CD4-positive, alpha-beta memory T cell (primary cell): ENCODE results near the gene RPRD1B. TPM values are rescaled to one million over a fixed set of nuclear protein-coding genes. Genes with fewer than 3 reads are reported as not detected.

Source experiments
- CTCF ChIA-PET: fragments of 350-600 bp; sonication (Branson Sonifier 250); formaldehyde crosslinking; loops from one replicate; lab custom pipeline; 2021; ENCODE audit warnings: inconsistent platforms; ENCODE audit not compliant: partially characterized antibody; lab: Charles Lee
- POLR2A ChIA-PET: fragments of 350-600 bp; sonication (Branson Sonifier 250); formaldehyde crosslinking; loops from one replicate; lab custom pipeline; 2021; ENCODE audit not compliant: partially characterized antibody; lab: Charles Lee
- DNase-seq, 5 donors: peaks; one replicate each; pipeline versions ENCODE4 v3.0.0 to v3.0.0-alpha.2; 2020 to 2022; ENCODE audit warnings: mixed read lengths in 1 of 5
- H3K27ac ChIP-seq: one replicate; pipeline ENCODE4 v1.7.0; 2013; ENCODE audit warnings: low read depth, low read length
- H3K27me3 ChIP-seq: 2 replicates; pipeline ENCODE4 v1.7.0; 2013; ENCODE audit warnings: mild to moderate bottlenecking, low read length, moderate library complexity; ENCODE audit not compliant: insufficient read depth
- H3K36me3 ChIP-seq: 2 replicates; pipeline ENCODE4 v1.7.0; 2013; ENCODE audit warnings: mild to moderate bottlenecking, low read length, moderate library complexity; ENCODE audit not compliant: insufficient read depth
- H3K4me1 ChIP-seq: 2 replicates; pipeline ENCODE4 v1.7.0; 2013; ENCODE audit warnings: mild to moderate bottlenecking, low read length, moderate library complexity; ENCODE audit not compliant: insufficient read depth
- H3K4me3 ChIP-seq, 2 donors: one replicate each; pipeline ENCODE4 v1.7.0; 2013; ENCODE audit warnings: low read length in 2 of 2, mild to moderate bottlenecking in 1 of 2
- H3K9me3 ChIP-seq, 2 donors: one replicate each; pipeline ENCODE4 v1.7.0; 2013; ENCODE audit warnings: low read length in 2 of 2, control low read depth in 1 of 2; ENCODE audit not compliant: control insufficient read depth in 1 of 2
- H3K27ac Mint-ChIP-seq, 7 donors: one replicate each; pipeline ENCODE4 v1.8.0; 2020 to 2021; ENCODE audit warnings: mixed read lengths in 7 of 7, mild to moderate bottlenecking in 6 of 7, inconsistent platforms in 3 of 7, moderate library complexity in 3 of 7
- H3K27me3 Mint-ChIP-seq, 2 donors: one replicate each; pipeline ENCODE4 v1.8.0; 2020 to 2021; ENCODE audit warnings: mixed read lengths in 2 of 2
- H3K36me3 Mint-ChIP-seq, 2 donors: one replicate each; pipeline ENCODE4 v1.8.0; 2020 to 2021; ENCODE audit warnings: mixed read lengths in 2 of 2, inconsistent platforms in 1 of 2, mild to moderate bottlenecking in 1 of 2
- H3K4me1 Mint-ChIP-seq, 4 donors: one replicate each; pipeline ENCODE4 v1.8.0; 2020 to 2021; ENCODE audit warnings: mixed read lengths in 4 of 4, mild to moderate bottlenecking in 1 of 4
- H3K4me3 Mint-ChIP-seq, 8 donors: one replicate each; pipeline ENCODE4 v1.8.0; 2020 to 2021; ENCODE audit warnings: mixed read lengths in 8 of 8, mild to moderate bottlenecking in 7 of 8, moderate library complexity in 6 of 8, inconsistent platforms in 3 of 8
- H3K9me3 Mint-ChIP-seq, 8 donors: one replicate each; pipeline ENCODE4 v1.8.0; 2020 to 2021; ENCODE audit warnings: mixed read lengths in 8 of 8, mild to moderate bottlenecking in 5 of 8, inconsistent platforms in 3 of 8, moderate library complexity in 1 of 8
- intact Hi-C: fragments of 100-400 bp; cut with micrococcal nuclease; formaldehyde crosslinking; loops from one replicate; pipeline ENCODE4 v1.15.1; 2023
- polyA plus RNA-seq, 2 donors: library from polyadenylated mRNA; unstranded; fragments of 300-500 nt; fragmentation: Illumina TruSeq; gene quantifications; one replicate each; pipeline ENCODE4 v1.2.3, GENCODE V29; 2021
- total RNA-seq, 2 experiments: library from RNA; stranded (reverse); gene quantifications; one replicate each; pipeline ENCODE4 v1.2.3, GENCODE V29; 2021

Gene RPRD1B
- total and polyA plus RNA-seq, 4 experiments from 2014 or later, result 3.7 to 43.8 (median 24.7) TPM

GRCh38 chr20:38081575-38081974, 48.0 kb downstream of the RPRD1B start:
- Histone ChIP-seq H3K27ac (no peak overlapping the region), H3K4me1 (no peaks in the 10 kb centered on the region), H3K36me3 (peaks cover 36% of the 10 kb centered on the region), H3K27me3 (no peaks in the 10 kb centered on the region), H3K4me3 (no peak overlapping the region), H3K9me3 (no peaks in the 10 kb centered on the region)
- H3K27ac Mint-ChIP-seq, result no peak overlapping the region
- peaks cover 0 to 1% (median 0%) of the 10 kb centered on the region in 8 donors for H3K9me3 Mint-ChIP-seq
- no peak overlapping the region for H3K4me3 Mint-ChIP-seq
- ChIA-PET CTCF (interaction anchor here (1.2 to 2.3 kb wide), 2 partner anchors 9 to 140 kb away, joined by 5 read pairs; no protein-coding TSS in a partner anchor), POLR2A (no interaction called here)
- DNase-seq, result no peak
- intact Hi-C loops, result no loop called here
- peaks cover 59 to 86% of the 10 kb centered on the region in 2 donors for H3K36me3 Mint-ChIP-seq
- H3K4me1 Mint-ChIP-seq, result peaks cover 19 to 43% (median 24%) of the 10 kb centered on the region in 4 donors
- no peaks in the 10 kb centered on the region for H3K27me3 Mint-ChIP-seq

DNA sequence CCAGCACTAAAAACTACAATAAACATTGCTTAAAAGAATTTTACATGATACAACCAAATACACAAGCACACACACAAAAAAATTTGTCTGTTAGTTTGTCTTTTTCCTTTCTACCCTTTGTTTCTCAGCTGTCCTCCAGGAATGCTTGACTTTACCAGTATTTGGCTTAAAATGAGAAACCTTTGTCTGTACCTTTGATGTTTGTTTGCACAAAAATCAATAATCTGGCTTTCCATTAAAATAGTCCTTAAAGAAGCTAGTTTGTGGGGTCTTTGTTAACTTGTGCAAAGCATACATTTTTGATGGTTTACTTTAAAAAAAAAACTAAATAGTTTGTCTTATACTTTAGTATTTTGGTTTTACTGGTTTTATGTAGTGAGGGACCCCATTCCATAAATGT, 49.3 kb downstream of the RPRD1B start:
- DNase-seq, result no peak
- H3K27me3 Mint-ChIP-seq, result no peaks in the 10 kb centered on the region
- Histone ChIP-seq H3K27me3 (no peaks in the 10 kb centered on the region), H3K27ac (no peak overlapping the region), H3K4me1 (no peaks in the 10 kb centered on the region), H3K9me3 (no peaks in the 10 kb centered on the region), H3K36me3 (peaks cover 41% of the 10 kb centered on the region), H3K4me3 (no peak overlapping the region)
- H3K36me3 Mint-ChIP-seq, result peaks cover 60 to 90% of the 10 kb centered on the region in 2 donors
- intact Hi-C loops, result no loop called here
- H3K27ac Mint-ChIP-seq, result peak overlapping the region in 1 of 7 donors; percentile 24
- no peak overlapping the region for H3K4me3 Mint-ChIP-seq
- CTCF ChIA-PET, result interaction anchor here (1.7 to 2.3 kb wide), 3 partner anchors 9 to 138 kb away, joined by 4 to 12 read pairs (median 5); no protein-coding TSS in a partner anchor
- H3K9me3 Mint-ChIP-seq, result peaks cover 0 to 1% (median 0%) of the 10 kb centered on the region in 8 donors
- POLR2A ChIA-PET, result no interaction called here
- H3K4me1 Mint-ChIP-seq, result peaks cover 13 to 41% (median 22%) of the 10 kb centered on the region in 4 donors

GRCh38 chr20:38083338-38084048, 49.9 kb downstream of the RPRD1B start:
- H3K27me3 Mint-ChIP-seq, result no peaks in the 10 kb centered on the region
- no peaks in the 10 kb centered on the region for H3K9me3 Mint-ChIP-seq
- H3K4me1 ChIP-seq, result no peaks in the 10 kb centered on the region
- H3K27ac ChIP-seq, result no peak overlapping the region
- H3K4me1 Mint-ChIP-seq, result peaks cover 11 to 38% (median 20%) of the 10 kb centered on the region in 4 donors
- no peak overlapping the region for H3K4me3 Mint-ChIP-seq
- H3K9me3 ChIP-seq, result no peaks in the 10 kb centered on the region
- intact Hi-C loops, result no loop called here
- no peak for DNase-seq
- peaks cover 45% of the 10 kb centered on the region for H3K36me3 ChIP-seq
- peaks cover 61 to 91% of the 10 kb centered on the region in 2 donors for H3K36me3 Mint-ChIP-seq
- H3K27ac Mint-ChIP-seq, result peak overlapping the region in 2 of 7 donors; percentile 22 to 29
- CTCF ChIA-PET, result interaction anchor here (1.7 to 2.3 kb wide), 3 partner anchors 10 to 138 kb away, joined by 4 to 12 read pairs (median 5); no protein-coding TSS in a partner anchor
- POLR2A ChIA-PET, result interaction anchor here (1.2 kb wide), 1 partner anchor 8 kb away, joined by 3 read pairs; no protein-coding TSS in a partner anchor
- H3K27me3 ChIP-seq, result no peaks in the 10 kb centered on the region
- H3K4me3 ChIP-seq, result no peak overlapping the region

DNA sequence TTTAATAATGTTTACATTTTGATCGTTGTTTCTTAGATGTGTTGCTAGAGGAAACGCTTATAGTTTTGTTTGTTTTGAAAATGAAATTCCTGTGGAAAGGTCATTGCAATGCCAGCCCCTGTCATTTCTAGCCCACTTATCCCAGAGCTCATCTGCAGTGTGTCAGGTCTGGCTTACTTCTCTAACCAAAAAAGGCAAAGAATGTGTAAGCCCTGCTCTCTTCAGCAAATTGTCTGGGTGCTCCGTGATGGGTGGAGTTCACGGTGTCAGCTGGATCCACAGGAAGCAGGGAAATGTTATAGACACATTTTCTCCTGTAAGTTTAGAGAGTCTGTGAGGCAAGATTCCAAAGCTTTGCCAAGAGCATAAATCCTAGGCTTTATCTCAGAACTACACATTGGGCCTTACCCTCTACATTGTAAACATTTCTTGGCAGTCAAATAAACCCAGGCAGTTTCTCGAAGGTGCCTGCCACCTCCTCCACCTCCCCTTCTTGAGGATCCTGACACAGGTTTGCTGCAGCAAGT, 50.9 kb downstream of the RPRD1B start:
- intact Hi-C loops, result no loop called here
- no peaks in the 10 kb centered on the region for H3K9me3 ChIP-seq
- Mint-ChIP-seq H3K9me3 (no peaks in the 10 kb centered on the region), H3K27me3 (no peaks in the 10 kb centered on the region), H3K36me3 (peaks cover 61 to 91% of the 10 kb centered on the region in 2 donors), H3K27ac (peak overlapping the region in 2 of 7 donors; percentile 22 to 69), H3K4me1 (peaks cover 9 to 37% (median 20%) of the 10 kb centered on the region in 4 donors), H3K4me3 (no peak overlapping the region)
- H3K27ac ChIP-seq, result no peak overlapping the region
- H3K4me3 ChIP-seq, result no peak overlapping the region
- POLR2A ChIA-PET, result interaction anchor here (1.2 kb wide), 1 partner anchor 9 kb away, joined by 3 read pairs; no protein-coding TSS in a partner anchor
- DNase-seq, result no peak
- CTCF ChIA-PET, result interaction anchor here (0.8 kb wide), 1 partner anchor 11 kb away, joined by 3 read pairs; no protein-coding TSS in a partner anchor
- no peaks in the 10 kb centered on the region for H3K4me1 ChIP-seq
- no peaks in the 10 kb centered on the region for H3K27me3 ChIP-seq
- H3K36me3 ChIP-seq, result peaks cover 46% of the 10 kb centered on the region

DNA sequence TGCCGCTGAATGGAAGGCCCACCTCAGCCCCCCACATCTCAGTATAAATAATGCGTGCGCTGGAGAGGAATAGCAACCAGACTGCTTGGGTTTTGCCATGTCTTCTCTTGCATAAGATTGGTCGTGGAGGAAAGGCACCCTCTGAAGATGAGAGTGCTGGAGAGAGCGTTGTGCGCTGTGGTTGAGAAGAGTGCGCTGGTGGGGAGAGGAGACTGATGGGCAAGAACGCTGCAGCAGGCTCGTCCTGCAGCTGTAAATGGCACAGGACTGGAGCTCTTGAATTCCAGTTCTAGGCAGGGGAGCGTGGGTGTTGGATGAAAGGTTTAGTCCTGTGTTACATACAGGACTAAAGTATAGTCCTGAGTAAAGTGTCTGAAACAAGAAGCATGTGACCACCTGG, 51.5 kb downstream of the RPRD1B start:
- POLR2A ChIA-PET, result interaction anchor here (1.0 kb wide), 1 partner anchor 11 kb away, joined by 3 read pairs; no protein-coding TSS in a partner anchor

DNA sequence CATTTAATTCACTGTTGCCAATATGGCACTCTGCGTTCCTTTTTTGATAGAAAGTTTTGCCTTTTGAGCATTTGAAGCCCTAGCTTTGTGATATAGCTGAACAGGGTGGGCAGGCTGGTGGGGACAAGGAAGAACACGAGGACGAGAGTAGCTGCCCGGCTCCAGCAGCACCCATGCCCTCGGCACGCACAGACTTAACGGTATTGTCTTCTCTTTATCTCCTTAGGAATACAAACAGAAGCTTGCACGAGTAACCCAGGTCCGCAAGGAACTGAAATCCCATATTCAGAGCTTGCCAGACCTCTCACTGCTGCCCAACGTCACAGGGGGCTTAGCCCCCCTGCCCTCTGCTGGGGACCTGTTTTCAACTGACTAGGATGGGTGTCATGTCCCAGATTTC, 56.0 kb downstream of the RPRD1B start:
- no peak overlapping the region for H3K27ac ChIP-seq
- POLR2A ChIA-PET, result no interaction called here
- intact Hi-C loops, result no loop called here
- Mint-ChIP-seq H3K27ac (peak overlapping the region in 3 of 7 donors; percentile 25 to 32 (median 25)), H3K4me1 (peaks cover 20 to 58% (median 34%) of the 10 kb centered on the region in 4 donors), H3K9me3 (no peaks in the 10 kb centered on the region), H3K4me3 (no peak overlapping the region), H3K27me3 (no peaks in the 10 kb centered on the region), H3K36me3 (peaks cover 53 to 74% of the 10 kb centered on the region in 2 donors)
- H3K27me3 ChIP-seq, result no peaks in the 10 kb centered on the region
- H3K36me3 ChIP-seq, result peaks cover 55% of the 10 kb centered on the region
- DNase-seq, result no peak
- no peak overlapping the region for H3K4me3 ChIP-seq
- peaks cover 35% of the 10 kb centered on the region for H3K4me1 ChIP-seq
- CTCF ChIA-PET, result interaction anchor here (1.8 kb wide), 1 partner anchor 16 kb away, joined by 7 read pairs; no protein-coding TSS in a partner anchor
- no peaks in the 10 kb centered on the region for H3K9me3 ChIP-seq

More for the DNA sequence above, 51.5 kb downstream of the RPRD1B start:
- Histone ChIP-seq H3K27ac (no peak overlapping the region), H3K4me3 (no peak overlapping the region), H3K36me3 (peaks cover 52% of the 10 kb centered on the region), H3K27me3 (no peaks in the 10 kb centered on the region), H3K4me1 (no peaks in the 10 kb centered on the region), H3K9me3 (no peaks in the 10 kb centered on the region)
- H3K36me3 Mint-ChIP-seq, result peaks cover 61 to 91% of the 10 kb centered on the region in 2 donors
- no peak overlapping the region for H3K4me3 Mint-ChIP-seq
- DNase-seq, result no peak
- H3K27ac Mint-ChIP-seq, result peak overlapping the region in 2 of 7 donors; percentile 10 to 69
- no peaks in the 10 kb centered on the region for H3K27me3 Mint-ChIP-seq
- peaks cover 6 to 34% (median 18%) of the 10 kb centered on the region in 4 donors for H3K4me1 Mint-ChIP-seq
- no peaks in the 10 kb centered on the region for H3K9me3 Mint-ChIP-seq
- intact Hi-C loops, result no loop called here
- CTCF ChIA-PET, result interaction anchor here (0.8 kb wide), 1 partner anchor 11 kb away, joined by 3 read pairs; no protein-coding TSS in a partner anchor

DNA sequence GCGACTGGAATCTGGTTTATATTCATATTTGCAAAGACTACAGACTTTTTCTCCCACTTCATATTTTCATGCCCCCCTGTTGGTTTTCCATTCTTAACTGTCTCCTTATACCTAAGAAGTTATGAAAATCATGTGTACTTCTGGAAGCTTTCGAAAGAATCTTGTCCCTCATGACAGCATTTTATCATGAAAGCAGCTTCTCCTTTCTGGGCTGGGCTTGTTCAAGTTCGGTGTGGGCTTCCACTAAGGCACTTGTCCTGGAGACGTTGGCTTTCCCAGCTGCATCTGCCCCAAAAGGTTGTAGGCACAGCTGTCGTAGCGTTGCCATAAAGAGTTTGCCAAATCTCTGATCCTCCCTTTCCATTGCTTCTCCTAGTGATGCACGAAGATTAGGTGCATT, 56.5 kb downstream of the RPRD1B start:
- no peak overlapping the region for H3K27ac ChIP-seq
- intact Hi-C loops, result no loop called here
- no peak overlapping the region for H3K4me3 Mint-ChIP-seq
- no peaks in the 10 kb centered on the region for H3K9me3 ChIP-seq
- ChIA-PET POLR2A (no interaction called here), CTCF (interaction anchor here (1.8 kb wide), 1 partner anchor 16 kb away, joined by 7 read pairs; no protein-coding TSS in a partner anchor)
- no peaks in the 10 kb centered on the region for H3K9me3 Mint-ChIP-seq
- peaks cover 50 to 69% of the 10 kb centered on the region in 2 donors for H3K36me3 Mint-ChIP-seq
- DNase-seq, result no peak
- H3K36me3 ChIP-seq, result peaks cover 51% of the 10 kb centered on the region
- H3K27me3 Mint-ChIP-seq, result no peaks in the 10 kb centered on the region
- no peaks in the 10 kb centered on the region for H3K27me3 ChIP-seq
- peaks cover 23 to 59% (median 35%) of the 10 kb centered on the region in 4 donors for H3K4me1 Mint-ChIP-seq
- H3K4me3 ChIP-seq, result no peak overlapping the region
- H3K27ac Mint-ChIP-seq, result peak overlapping the region in 1 of 7 donors; percentile 3
- peaks cover 41% of the 10 kb centered on the region for H3K4me1 ChIP-seq
